MM.1S (cell line): ENCODE data around the gene HIGD1C.

Source experiments
- CTCF ChIP-seq: fragments of 300-600 bp; sonication (generic); IDR thresholded peaks from 2 replicates; pipeline ENCODE4 v1.5.1; 2016; ENCODE audit warnings: antibody characterized with exemption, low read length, mixed read lengths
- EZH2 ChIP-seq: fragments of 300-600 bp; sonication (generic); optimal IDR thresholded peaks from 2 replicates; pipeline ENCODE3; 2017; ENCODE audit warnings: low read depth, mild to moderate bottlenecking, antibody characterized with exemption, low read length, mixed read lengths
- EZH2phosphoT487 ChIP-seq: fragments of 300-600 bp; sonication (generic); IDR thresholded peaks from 2 replicates; pipeline ENCODE4 v1.6.1; 2018; ENCODE audit warnings: antibody characterized with exemption, low read length

- TF ChIP-seq CTCF (no peak), EZH2 (no peak), EZH2phosphoT487 (no peak)
Observed at GRCh38 chr12:50918584-50919316, 33.6 kb upstream of the HIGD1C start.
